ENCODE measurements around the gene DDX10.

DNA sequence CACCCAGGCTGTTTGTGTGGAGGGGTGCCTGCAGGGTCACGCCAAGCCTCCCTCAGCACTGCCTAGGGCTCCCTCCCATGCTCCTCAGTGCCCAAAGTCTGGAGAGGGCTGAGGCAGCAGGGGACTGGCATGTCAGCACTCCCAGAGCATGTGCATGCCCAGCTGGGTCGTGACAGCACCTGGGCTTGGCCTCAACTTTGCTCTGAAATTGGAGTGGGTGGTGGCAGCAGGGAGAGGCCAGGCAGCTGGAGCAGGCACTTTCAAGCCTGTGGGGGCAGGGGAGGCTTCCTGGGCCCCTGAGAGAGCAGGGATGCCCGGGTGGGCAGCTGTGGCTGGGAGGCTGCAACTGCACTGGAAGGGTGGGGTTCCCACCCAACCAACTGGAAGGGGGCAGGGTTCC is 35.6 kb upstream of the DDX10 start:
- TF ChIP-seq, protein P1, sequence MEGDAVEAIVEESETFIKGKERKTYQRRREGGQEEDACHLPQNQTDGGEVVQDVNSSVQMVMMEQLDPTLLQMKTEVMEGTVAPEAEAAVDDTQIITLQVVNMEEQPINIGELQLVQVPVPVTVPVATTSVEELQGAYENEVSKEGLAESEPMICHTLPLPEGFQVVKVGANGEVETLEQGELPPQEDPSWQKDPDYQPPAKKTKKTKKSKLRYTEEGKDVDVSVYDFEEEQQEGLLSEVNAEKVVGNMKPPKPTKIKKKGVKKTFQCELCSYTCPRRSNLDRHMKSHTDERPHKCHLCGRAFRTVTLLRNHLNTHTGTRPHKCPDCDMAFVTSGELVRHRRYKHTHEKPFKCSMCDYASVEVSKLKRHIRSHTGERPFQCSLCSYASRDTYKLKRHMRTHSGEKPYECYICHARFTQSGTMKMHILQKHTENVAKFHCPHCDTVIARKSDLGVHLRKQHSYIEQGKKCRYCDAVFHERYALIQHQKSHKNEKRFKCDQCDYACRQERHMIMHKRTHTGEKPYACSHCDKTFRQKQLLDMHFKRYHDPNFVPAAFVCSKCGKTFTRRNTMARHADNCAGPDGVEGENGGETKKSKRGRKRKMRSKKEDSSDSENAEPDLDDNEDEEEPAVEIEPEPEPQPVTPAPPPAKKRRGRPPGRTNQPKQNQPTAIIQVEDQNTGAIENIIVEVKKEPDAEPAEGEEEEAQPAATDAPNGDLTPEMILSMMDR (IDR thresholded peaks at IDR 0.05): no peak
- TF ChIP-seq POLR2A (IDR thresholded peaks at IDR 0.05): no peak

All from adrenal gland (tissue), 5 donors.